ENCODE results near the gene SMPD3.

Gene SMPD3

GRCh38 chr16:68421076-68421475 is 27.2 kb downstream of the SMPD3 start:
- Histone ChIP-seq H3K36me3 (replicated peaks) (no peaks in the 10 kb centered on the region), H3K27ac (no peak overlapping the region), H3K27me3 (replicated peaks) (peaks cover 3% of the 10 kb centered on the region), H3K4me3 (ENCODE audit: low read depth, low read length) (no peak overlapping the region)
- no peak for DNase-seq
- in situ Hi-C loops (cut with HindIII; ENCODE audit: low pct_ligation_motif_present, low sequenced_read_pairs) = no loop called here
- TF ChIP-seq CTCF (IDR thresholded peaks at IDR 0.05; ENCODE audit: low read depth, low read length, missing control alignments) = no peak

- Histone ChIP-seq H3K27ac (no peak overlapping the region), H3K36me3 (replicated peaks) (no peaks in the 10 kb centered on the region), H3K4me3 (ENCODE audit: low read depth, low read length) (no peak overlapping the region), H3K27me3 (replicated peaks) (peaks cover 3% of the 10 kb centered on the region)
- in situ Hi-C loops (cut with HindIII; ENCODE audit: low pct_ligation_motif_present, low sequenced_read_pairs) = no loop called here
- no peak for TF ChIP-seq CTCF (IDR thresholded peaks at IDR 0.05; ENCODE audit: low read depth, low read length, missing control alignments)
- DNase-seq = no peak
Observed at GRCh38 chr16:68420366-68420942, 27.9 kb downstream of the SMPD3 start.

- H3K36me3 ChIP-seq (replicated peaks) = no peaks in the 10 kb centered on the region
- H3K4me3 ChIP-seq (ENCODE audit: low read depth, low read length) = no peak overlapping the region
- no peak overlapping the region for H3K27ac ChIP-seq
- in situ Hi-C loops (cut with HindIII; ENCODE audit: low pct_ligation_motif_present, low sequenced_read_pairs) = no loop called here
- DNase-seq = no peak
- TF ChIP-seq CTCF (IDR thresholded peaks at IDR 0.05; ENCODE audit: low read depth, low read length, missing control alignments) = no peak
- H3K27me3 ChIP-seq (replicated peaks) = peaks cover under 1% of the 10 kb centered on the region
Observed at GRCh38 chr16:68417711-68418301, 30.5 kb downstream of the SMPD3 start.

GRCh38 chr16:68416057-68417046 is 32.0 kb downstream of the SMPD3 start:
- TF ChIP-seq CTCF (IDR thresholded peaks at IDR 0.05; ENCODE audit: low read depth, low read length, missing control alignments) = no peak
- in situ Hi-C loops (cut with HindIII; ENCODE audit: low pct_ligation_motif_present, low sequenced_read_pairs) = no loop called here
- Histone ChIP-seq H3K4me3 (ENCODE audit: low read depth, low read length) (no peak overlapping the region), H3K27ac (no peak overlapping the region), H3K27me3 (replicated peaks) (no peaks in the 10 kb centered on the region), H3K36me3 (replicated peaks) (no peaks in the 10 kb centered on the region)
- no peak for DNase-seq

GRCh38 chr16:68414581-68414980 is 33.7 kb downstream of the SMPD3 start:
- no peak overlapping the region for H3K27ac ChIP-seq
- in situ Hi-C loops (cut with HindIII; ENCODE audit: low pct_ligation_motif_present, low sequenced_read_pairs) = no loop called here
- H3K27me3 ChIP-seq (replicated peaks) = no peaks in the 10 kb centered on the region
- no peak for DNase-seq
- H3K4me3 ChIP-seq (ENCODE audit: low read depth, low read length) = no peak overlapping the region
- no peak for TF ChIP-seq CTCF (IDR thresholded peaks at IDR 0.05; ENCODE audit: low read depth, low read length, missing control alignments)
- no peaks in the 10 kb centered on the region for H3K36me3 ChIP-seq (replicated peaks)

Data from brain microvascular endothelial cell (primary cell).